NCI-H1930 (cell line): ENCODE results near the gene TBCE.
A peak's percentile ranks its signal among the peaks of the same experiment; 100 is the strongest.
"Not testable (repeated sequence)": the region's sequence is repeated elsewhere in the genome, so short reads cannot be mapped to it uniquely, and the experiment has no call there.

Experiments
- DNase-seq, 2 experiments: peaks; one replicate each; lab custom pipeline; 2025; lab: John Stamatoyannopoulos, UW

The TBCE gene

GRCh38 chr1:235455823-235456222 is 88.6 kb downstream of the TBCE start:
- no peak for DNase-seq

DNA sequence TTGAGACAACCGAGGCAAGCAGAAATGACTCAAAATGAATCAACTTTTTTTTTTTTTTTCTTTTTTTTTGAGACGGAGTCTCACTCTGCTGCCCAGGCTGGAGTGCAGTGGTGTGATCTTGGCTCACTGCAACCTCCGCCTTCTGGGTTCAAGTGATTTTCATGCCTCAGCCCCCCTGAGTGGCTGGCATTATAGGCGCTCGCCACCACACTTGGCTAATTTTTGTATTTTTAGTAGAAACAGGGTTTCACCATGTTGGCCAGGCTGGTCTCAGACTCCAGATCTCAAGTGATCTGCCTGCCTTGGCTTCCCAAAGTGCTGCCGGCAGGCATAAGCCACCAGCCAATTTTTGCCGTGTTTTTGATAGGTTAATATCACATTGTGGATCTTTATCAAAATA is 90.6 kb downstream of the TBCE start:
- not testable (repeated sequence) for DNase-seq

- no peak for DNase-seq
Measured at GRCh38 chr1:235460770-235461169, 93.5 kb downstream of the TBCE start.

GRCh38 chr1:235461954-235462353 is 94.7 kb downstream of the TBCE start:
- DNase-seq, result no peak

DNA sequence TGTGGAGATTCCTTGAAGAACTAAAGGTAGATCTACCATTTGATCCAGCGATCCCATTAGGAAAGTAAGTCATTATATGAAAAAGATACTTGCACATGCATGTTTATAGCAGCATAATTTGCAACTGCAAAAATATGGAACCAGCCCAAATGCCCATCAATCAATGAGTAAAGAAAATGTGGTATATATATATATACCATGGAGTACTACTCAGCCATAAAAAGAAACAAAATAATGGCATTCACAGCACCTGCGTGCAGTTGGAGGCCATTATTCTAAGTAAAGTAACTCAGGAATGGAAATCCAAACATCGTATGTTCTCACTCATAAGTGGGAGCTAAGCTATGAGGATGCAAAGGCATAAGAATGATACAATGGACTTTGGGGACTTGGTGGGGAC is 95.6 kb downstream of the TBCE start:
- DNase-seq, result not testable (repeated sequence)

DNA sequence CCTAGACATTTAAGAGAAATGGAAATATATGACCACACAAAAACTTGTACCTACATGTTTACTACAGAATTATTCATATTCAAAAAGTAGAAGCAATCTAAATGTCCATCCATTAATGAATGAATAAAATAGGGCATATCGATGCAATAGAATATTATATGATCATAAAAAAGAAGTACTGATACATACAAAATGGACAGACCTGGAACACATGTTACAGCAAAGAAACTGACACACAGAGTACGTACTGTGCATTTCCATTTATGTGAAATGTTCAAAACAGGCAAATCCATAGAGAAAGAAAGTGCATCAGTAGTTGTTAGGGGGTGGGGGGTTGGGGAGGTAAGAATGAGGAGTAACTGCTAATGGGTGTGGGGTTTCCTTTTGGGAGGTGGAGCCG is 97.8 kb downstream of the TBCE start:
- no peak for DNase-seq

DNA sequence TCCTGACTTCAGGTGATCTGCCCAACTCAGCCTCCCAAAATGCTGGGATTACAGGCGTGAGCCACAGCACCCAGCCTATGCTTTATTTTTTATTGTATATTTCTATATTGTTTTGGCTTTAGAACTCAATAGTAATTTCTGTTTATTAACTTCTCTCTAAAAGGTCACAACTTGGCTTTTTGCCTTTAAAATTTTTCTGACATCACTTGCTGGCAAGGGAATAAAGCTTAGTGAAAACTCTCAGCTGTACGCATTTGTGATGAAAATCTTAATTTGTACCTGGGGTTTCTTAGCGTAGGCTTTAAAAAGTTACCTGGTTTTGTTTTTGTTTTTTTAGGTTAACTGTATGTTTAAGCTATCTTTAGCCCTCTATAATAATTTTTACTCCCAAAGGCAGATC is 100.8 kb downstream of the TBCE start:
- DNase-seq, result no peak

- DNase-seq, result no peak
Measured at GRCh38 chr1:235468970-235469369, 101.7 kb downstream of the TBCE start.

GRCh38 chr1:235469897-235470296 is 102.7 kb downstream of the TBCE start:
- DNase-seq, result not testable (repeated sequence)

- peak; percentile 34 to 48 for DNase-seq
Measured at GRCh38 chr1:235470741-235471439, 103.7 kb downstream of the TBCE start.

GRCh38 chr1:235473806-235474205 is 106.6 kb downstream of the TBCE start:
- DNase-seq, result no peak

GRCh38 chr1:235483090-235483489 is 115.9 kb downstream of the TBCE start:
- DNase-seq, result no peak

DNA sequence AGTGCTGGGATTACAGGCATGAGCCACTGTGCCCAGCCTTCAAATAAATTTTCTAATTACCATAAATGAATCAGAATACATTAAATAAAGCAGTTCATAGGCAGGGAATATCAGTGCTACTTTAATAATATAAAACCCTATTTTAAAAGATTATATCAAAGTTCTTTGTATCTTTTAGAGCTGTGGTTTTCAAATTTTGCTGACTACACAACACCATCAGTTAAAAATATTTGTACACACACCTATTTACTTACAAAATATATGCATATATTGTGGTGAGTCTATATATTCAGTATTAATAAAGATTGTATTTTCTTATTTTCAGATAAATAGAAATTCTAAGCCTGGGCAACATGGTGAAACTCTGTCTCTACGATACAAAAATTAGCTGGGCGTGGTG is 118.3 kb downstream of the TBCE start:
- DNase-seq, result no peak

DNA sequence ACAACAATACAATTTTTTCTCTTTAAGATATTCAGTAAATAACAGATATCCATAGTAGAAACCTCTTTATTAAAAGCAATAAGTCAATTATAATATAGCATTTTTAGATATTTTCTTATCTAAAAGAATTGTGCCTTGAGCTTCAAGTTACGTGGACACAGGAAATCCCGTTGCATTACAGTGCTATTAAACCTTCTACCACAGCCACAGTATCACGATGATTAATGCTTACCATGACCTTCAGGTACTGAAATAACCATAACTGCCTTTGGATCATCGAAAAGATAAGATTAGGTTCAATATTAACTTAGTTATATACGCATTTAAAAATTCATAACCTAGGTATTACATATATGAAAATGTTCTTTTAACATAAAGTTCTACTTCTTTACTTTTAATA is 119.1 kb downstream of the TBCE start:
- no peak for DNase-seq

GRCh38 chr1:235491644-235492043 is 124.4 kb downstream of the TBCE start:
- no peak for DNase-seq

DNA sequence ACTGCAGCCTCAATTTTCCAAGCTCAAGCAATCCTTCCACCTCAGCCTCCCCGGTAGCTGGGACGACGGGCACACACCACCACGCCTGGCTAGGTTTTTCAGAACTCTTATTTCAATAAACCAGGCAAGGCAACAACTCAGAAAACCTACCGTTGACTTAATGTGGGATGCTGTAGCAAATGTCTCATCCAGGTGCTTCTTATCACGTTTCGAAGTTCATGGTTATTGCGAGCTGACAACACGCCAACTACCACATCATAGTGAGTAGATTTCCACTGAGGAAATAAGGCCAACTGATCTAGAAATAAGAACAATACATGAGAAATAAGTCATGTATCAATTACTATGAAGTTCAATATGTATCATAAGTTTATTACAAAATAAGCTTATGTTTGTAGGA is 127.3 kb downstream of the TBCE start:
- no peak for DNase-seq

DNA sequence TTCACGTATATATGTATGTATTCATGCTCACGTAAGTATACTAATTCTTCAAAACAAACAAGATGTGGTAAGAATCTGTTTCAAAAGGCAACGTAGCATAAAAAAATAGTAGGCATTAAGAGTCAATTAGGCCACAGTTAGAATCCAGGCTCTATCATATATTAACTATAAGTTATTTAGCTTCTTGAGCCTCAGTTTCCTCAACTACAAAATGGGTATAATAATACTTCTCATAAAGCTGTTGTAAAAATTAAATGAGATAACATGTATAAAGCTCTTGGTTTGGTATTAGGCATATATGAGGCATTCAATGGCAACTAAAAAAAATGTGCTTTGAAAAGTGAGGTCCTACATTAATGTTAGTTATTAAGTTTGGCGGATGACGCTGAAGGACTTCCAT is 127.8 kb downstream of the TBCE start:
- no peak for DNase-seq

DNA sequence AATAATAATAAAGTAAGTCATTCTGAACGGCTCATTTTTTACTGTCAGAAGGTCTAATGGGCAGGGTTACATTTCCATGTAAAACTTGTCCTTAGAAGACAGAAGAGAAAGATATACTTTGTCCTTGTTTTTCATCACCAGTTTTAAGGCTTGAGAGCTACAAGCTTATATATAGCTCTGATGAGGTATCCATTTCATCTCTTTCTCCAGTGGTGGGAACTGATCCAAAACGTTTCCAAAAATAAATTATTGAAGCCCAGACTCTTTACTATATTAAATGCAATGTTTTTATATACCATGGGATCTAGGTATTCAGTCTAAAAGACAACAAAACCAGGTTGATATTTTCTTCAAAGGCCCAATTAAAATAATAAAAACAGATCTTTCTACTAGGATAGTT is 128.3 kb downstream of the TBCE start:
- no peak for DNase-seq

GRCh38 chr1:235500971-235501540 is 133.8 kb downstream of the TBCE start:
- no peak for DNase-seq
